ENCODE results near the gene SNX33. TPM values are rescaled to one million over a fixed set of nuclear protein-coding genes. Genes with fewer than 3 reads are reported as not detected.

The SNX33 gene
- total RNA-seq, 2 experiments from 2014 or later: 0.09 to 0.38 TPM

DNA sequence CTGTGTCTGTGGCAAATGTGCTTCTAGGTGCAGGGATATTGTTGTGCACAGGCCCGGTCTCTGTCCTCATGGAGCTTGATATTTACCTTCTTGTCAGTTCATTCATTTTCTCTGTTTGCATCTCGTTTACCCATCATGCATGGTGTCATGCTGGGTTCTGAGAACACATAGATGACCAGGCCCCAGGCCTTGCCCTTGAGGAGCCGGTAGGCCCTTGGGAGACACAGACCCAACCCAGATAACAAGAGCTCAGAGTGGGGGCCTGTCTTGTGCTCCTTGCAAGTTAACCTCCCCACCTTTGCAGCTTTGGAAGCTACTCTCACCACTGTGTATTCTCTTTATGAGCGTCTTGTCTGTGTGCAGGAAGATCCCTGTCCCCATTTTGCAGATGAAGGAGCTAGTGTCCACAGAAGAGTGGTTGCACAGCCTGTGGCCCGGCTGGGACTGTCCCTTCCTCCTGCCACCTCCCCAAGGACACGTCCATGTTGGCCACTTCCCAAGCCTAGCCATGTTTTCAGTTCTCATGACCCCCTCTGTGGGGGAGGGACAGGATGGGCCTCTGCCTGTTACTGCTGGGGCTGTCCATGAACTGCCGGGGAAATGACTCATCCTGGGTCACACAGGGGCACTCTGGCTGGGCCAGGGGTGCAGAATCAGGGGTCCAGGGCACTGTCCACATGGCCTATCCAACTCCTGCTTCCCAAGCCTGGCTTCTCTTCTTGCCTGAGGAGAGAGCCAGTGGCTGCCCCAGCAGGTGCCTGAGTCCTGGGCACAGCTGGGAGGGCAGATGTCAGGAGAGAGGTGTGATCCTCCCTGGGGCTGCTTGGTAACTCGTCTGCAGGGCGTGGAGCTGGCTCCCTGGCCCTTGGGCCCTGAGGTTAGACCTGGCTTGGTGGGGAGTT, 3.4 kb downstream of the SNX33 start:
- H3K4me3 ChIP-seq (ENCODE audit: low read depth, low read length, poor library complexity, severe bottlenecking): no peak overlapping the region
- ChIA-PET POLR2A (interaction anchor here (1.2 kb wide), 1 partner anchor 9 kb away, joined by 6 read pairs; no protein-coding TSS in a partner anchor), CTCF (ENCODE audit: unreplicated experiment) (interaction anchor here (0.6 kb wide), 1 partner anchor 753 kb away, joined by 3 read pairs; no protein-coding TSS in a partner anchor)
- BruUV-seq (replicated peaks): no TSS peak
- H4K20me1 ChIP-seq (ENCODE audit: insufficient read depth, low read length): no peaks in the 10 kb centered on the region
- no peak overlapping the region for H3K27ac ChIP-seq (ENCODE audit: low read depth, low read length, poor library complexity, severe bottlenecking)
- H3K4me2 ChIP-seq (ENCODE audit: low read length): no peak overlapping the region
- H3K9me2 ChIP-seq (ENCODE audit: insufficient read depth, low read length): no peaks in the 10 kb centered on the region
- intact Hi-C loops (cut with micrococcal nuclease; ENCODE audit: unreplicated experiment): no loop called here
- no peaks in the 10 kb centered on the region for H3K9me3 ChIP-seq (ENCODE audit: low read length)
- H2AFZ ChIP-seq (ENCODE audit: low read length): no peak overlapping the region
- no peaks in the 10 kb centered on the region for H3K36me3 ChIP-seq (ENCODE audit: insufficient read depth, low read length)
- no peak for DNase-seq (ENCODE audit: low spot score)
- no peaks in the 10 kb centered on the region for H3K79me2 ChIP-seq (ENCODE audit: insufficient read depth, low read depth, low read length)
- no peak for TF ChIP-seq EZH2phosphoT487 (IDR thresholded peaks at IDR 0.05; ENCODE audit: borderline replicate concordance, low read depth, low read length)
- TF ChIP-seq, protein P1, sequence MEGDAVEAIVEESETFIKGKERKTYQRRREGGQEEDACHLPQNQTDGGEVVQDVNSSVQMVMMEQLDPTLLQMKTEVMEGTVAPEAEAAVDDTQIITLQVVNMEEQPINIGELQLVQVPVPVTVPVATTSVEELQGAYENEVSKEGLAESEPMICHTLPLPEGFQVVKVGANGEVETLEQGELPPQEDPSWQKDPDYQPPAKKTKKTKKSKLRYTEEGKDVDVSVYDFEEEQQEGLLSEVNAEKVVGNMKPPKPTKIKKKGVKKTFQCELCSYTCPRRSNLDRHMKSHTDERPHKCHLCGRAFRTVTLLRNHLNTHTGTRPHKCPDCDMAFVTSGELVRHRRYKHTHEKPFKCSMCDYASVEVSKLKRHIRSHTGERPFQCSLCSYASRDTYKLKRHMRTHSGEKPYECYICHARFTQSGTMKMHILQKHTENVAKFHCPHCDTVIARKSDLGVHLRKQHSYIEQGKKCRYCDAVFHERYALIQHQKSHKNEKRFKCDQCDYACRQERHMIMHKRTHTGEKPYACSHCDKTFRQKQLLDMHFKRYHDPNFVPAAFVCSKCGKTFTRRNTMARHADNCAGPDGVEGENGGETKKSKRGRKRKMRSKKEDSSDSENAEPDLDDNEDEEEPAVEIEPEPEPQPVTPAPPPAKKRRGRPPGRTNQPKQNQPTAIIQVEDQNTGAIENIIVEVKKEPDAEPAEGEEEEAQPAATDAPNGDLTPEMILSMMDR (conservative IDR thresholded peaks at IDR 0.05; ENCODE audit: low read length): no peak
- peaks cover 8% of the 10 kb centered on the region for H3K4me1 ChIP-seq (ENCODE audit: insufficient read depth, low read length, poor library complexity, severe bottlenecking)

DNA sequence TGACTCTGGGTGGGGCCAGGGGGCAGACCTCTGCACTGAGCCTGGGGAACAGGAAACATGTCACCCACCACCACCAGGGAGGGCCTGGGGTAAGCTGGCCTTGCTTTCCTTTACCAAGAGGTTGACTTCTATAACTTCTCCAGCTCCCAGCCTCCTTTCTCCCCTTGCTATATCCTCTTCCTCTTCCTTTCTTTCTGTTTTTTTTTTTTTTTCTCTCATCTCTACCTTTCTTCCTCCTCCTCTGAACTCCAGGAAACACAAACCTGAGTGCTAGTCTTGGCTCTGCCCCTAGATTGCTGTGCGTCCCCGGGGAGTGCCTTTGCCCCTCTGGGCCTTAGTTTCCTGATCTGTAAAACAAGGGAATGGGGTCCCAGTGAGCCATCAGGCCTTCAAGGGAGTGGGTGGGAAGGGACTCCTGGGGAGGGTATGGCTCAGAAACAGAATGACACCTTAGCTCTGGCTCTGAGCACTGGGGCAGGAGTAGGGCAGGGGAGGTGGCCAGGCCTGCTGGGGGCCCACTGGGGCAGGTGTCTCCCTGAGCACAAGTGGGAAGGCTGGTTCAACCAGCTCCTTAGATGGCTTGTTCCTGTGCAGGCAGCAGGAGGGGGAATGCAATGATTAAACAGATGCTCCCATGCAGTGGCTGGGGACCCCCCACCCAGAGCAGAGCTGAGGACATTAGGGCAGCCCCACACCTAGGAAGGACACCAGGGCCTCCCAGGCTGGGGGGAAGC, 4.3 kb downstream of the SNX33 start:
- Histone ChIP-seq H4K20me1 (ENCODE audit: insufficient read depth, low read length) (no peaks in the 10 kb centered on the region), H3K27ac (ENCODE audit: low read depth, low read length, poor library complexity, severe bottlenecking) (no peak overlapping the region), H3K4me3 (ENCODE audit: low read depth, low read length, poor library complexity, severe bottlenecking) (no peak overlapping the region), H3K79me2 (ENCODE audit: insufficient read depth, low read depth, low read length) (no peaks in the 10 kb centered on the region), H2AFZ (ENCODE audit: low read length) (no peak overlapping the region), H3K9me2 (ENCODE audit: insufficient read depth, low read length) (no peaks in the 10 kb centered on the region), H3K4me2 (ENCODE audit: low read length) (no peak overlapping the region), H3K36me3 (ENCODE audit: insufficient read depth, low read length) (no peaks in the 10 kb centered on the region), H3K4me1 (ENCODE audit: insufficient read depth, low read length, poor library complexity, severe bottlenecking) (peaks cover 8% of the 10 kb centered on the region), H3K9me3 (ENCODE audit: low read length) (no peaks in the 10 kb centered on the region)
- POLR2A ChIA-PET: interaction anchor here (0.6 kb wide), 1 partner anchor 249 kb away, joined by 3 read pairs; no protein-coding TSS in a partner anchor
- CTCF ChIA-PET (ENCODE audit: unreplicated experiment): interaction anchor here (0.6 kb wide), 1 partner anchor 754 kb away, joined by 3 read pairs; no protein-coding TSS in a partner anchor
- TF ChIP-seq, protein P1 (conservative IDR thresholded peaks at IDR 0.05; ENCODE audit: low read length): no peak
- TF ChIP-seq EZH2phosphoT487 (IDR thresholded peaks at IDR 0.05; ENCODE audit: borderline replicate concordance, low read depth, low read length): no peak
- intact Hi-C loops (cut with micrococcal nuclease; ENCODE audit: unreplicated experiment): no loop called here
- DNase-seq (ENCODE audit: low spot score): no peak
- no TSS peak for BruUV-seq (replicated peaks)

Data from OCI-LY7 (cell line).